ENCODE data around the gene C20orf144.
"Not testable (repeated sequence)": the region's sequence is repeated elsewhere in the genome, so short reads cannot be mapped to it uniquely, and the experiment has no call there.

C20orf144 gene

GRCh38 chr20:33662172-33662571 is at the start of gene C20orf144:
Gene C20orf144 (plus strand): TSS chr20:33662327. CDS start chr20:33662346, 19 bp downstream.
- H3K4me3 ChIP-seq (ENCODE audit: low read length) = peak within 1 kb of the TSS; percentile 69; the same call in 1 of the 2 replicates
- TF ChIP-seq ZNF274 (IDR thresholded peaks at IDR 0.05; ENCODE audit: low read depth, low read length) = no peak

GRCh38 chr20:33621717-33622400 is 40.3 kb upstream of the C20orf144 start:
- TF ChIP-seq ZNF274 (IDR thresholded peaks at IDR 0.05; ENCODE audit: low read depth, low read length) = no peak
- no peak overlapping the region for H3K4me3 ChIP-seq (ENCODE audit: low read length)

- TF ChIP-seq ZNF274 (IDR thresholded peaks at IDR 0.05; ENCODE audit: low read depth, low read length) = no peak
- no peak overlapping the region for H3K4me3 ChIP-seq (ENCODE audit: low read length)
These were observed 39.3 kb upstream of the C20orf144 start for GRCh38 chr20:33622705-33623365.

GRCh38 chr20:33624399-33624798 is 37.7 kb upstream of the C20orf144 start:
- TF ChIP-seq ZNF274 (IDR thresholded peaks at IDR 0.05; ENCODE audit: low read depth, low read length) = no peak

GRCh38 chr20:33626190-33626589 is 35.9 kb upstream of the C20orf144 start:
- no peak for TF ChIP-seq ZNF274 (IDR thresholded peaks at IDR 0.05; ENCODE audit: low read depth, low read length)
- no peak overlapping the region for H3K4me3 ChIP-seq (ENCODE audit: low read length)

More at GRCh38 chr20:33624399-33624798, 37.7 kb upstream of the C20orf144 start:
- H3K4me3 ChIP-seq (ENCODE audit: low read length) = no peak overlapping the region

GRCh38 chr20:33627577-33628216 is 34.4 kb upstream of the C20orf144 start:
- no peak overlapping the region for H3K4me3 ChIP-seq (ENCODE audit: low read length)
- no peak for TF ChIP-seq ZNF274 (IDR thresholded peaks at IDR 0.05; ENCODE audit: low read depth, low read length)

GRCh38 chr20:33629533-33629932 is 32.6 kb upstream of the C20orf144 start:
- TF ChIP-seq ZNF274 (IDR thresholded peaks at IDR 0.05; ENCODE audit: low read depth, low read length) = no peak
- H3K4me3 ChIP-seq (ENCODE audit: low read length) = no peak overlapping the region

GRCh38 chr20:33629979-33630378 is 32.1 kb upstream of the C20orf144 start:
- no peak overlapping the region for H3K4me3 ChIP-seq (ENCODE audit: low read length)
- no peak for TF ChIP-seq ZNF274 (IDR thresholded peaks at IDR 0.05; ENCODE audit: low read depth, low read length)

GRCh38 chr20:33630507-33630906 is 31.6 kb upstream of the C20orf144 start:
- H3K4me3 ChIP-seq (ENCODE audit: low read length) = no peak overlapping the region
- TF ChIP-seq ZNF274 (IDR thresholded peaks at IDR 0.05; ENCODE audit: low read depth, low read length) = no peak

GRCh38 chr20:33631910-33632309 is 30.2 kb upstream of the C20orf144 start:
- H3K4me3 ChIP-seq (ENCODE audit: low read length) = not testable (repeated sequence)

- no peak overlapping the region for H3K4me3 ChIP-seq (ENCODE audit: low read length)
- no peak for TF ChIP-seq ZNF274 (IDR thresholded peaks at IDR 0.05; ENCODE audit: low read depth, low read length)
These were observed 26.8 kb upstream of the C20orf144 start for GRCh38 chr20:33635341-33635740.

- H3K4me3 ChIP-seq (ENCODE audit: low read length) = no peak overlapping the region
- TF ChIP-seq ZNF274 (IDR thresholded peaks at IDR 0.05; ENCODE audit: low read depth, low read length) = no peak
These were observed 25.4 kb upstream of the C20orf144 start for GRCh38 chr20:33636776-33637175.

GRCh38 chr20:33640287-33640686 is 21.8 kb upstream of the C20orf144 start:
- no peak overlapping the region for H3K4me3 ChIP-seq (ENCODE audit: low read length)
- no peak for TF ChIP-seq ZNF274 (IDR thresholded peaks at IDR 0.05; ENCODE audit: low read depth, low read length)

- no peak for TF ChIP-seq ZNF274 (IDR thresholded peaks at IDR 0.05; ENCODE audit: low read depth, low read length)
- H3K4me3 ChIP-seq (ENCODE audit: low read length) = no peak overlapping the region
These were observed 17.6 kb upstream of the C20orf144 start for GRCh38 chr20:33644313-33645071.
